SK-N-SH treated with all-trans-retinoic acid at 6 μM for 48 hours (cell line): ENCODE results near the gene ARHGAP25.

ENCODE experiments used
- ATAC-seq: fragments of 200-7000 bp; cut with Tn5 transposase; 3 replicates; pipeline ENCODE4 v1.9.1; 2020; ENCODE audit warnings: mild to moderate bottlenecking, moderate library complexity
- CSDC2 ChIP-seq: fragments of 250-450 bp; sonication (Bioruptor Pico); IDR thresholded peaks from 2 replicates; pipeline ENCODE4 v1.5.0; 2020; ENCODE audit warnings: mild to moderate bottlenecking, moderate library complexity
- CSRNP3 ChIP-seq: fragments of 250-450 bp; sonication (Bioruptor Pico); IDR thresholded peaks from 2 replicates; pipeline ENCODE4 v1.5.1; 2021; ENCODE audit warnings: mild to moderate bottlenecking, moderate library complexity
- GLIS3 ChIP-seq: fragments of 250-450 bp; sonication (Bioruptor Pico); IDR thresholded peaks from 2 replicates; pipeline ENCODE4 v1.5.0; 2020; ENCODE audit warnings: mild to moderate bottlenecking, moderate library complexity
- OSR1 ChIP-seq: fragments of 250-450 bp; sonication (Bioruptor Pico); IDR thresholded peaks from 2 replicates; pipeline ENCODE4 v1.8.0; 2022; ENCODE audit warnings: moderate library complexity, mild to moderate bottlenecking, inconsistent platforms
- POU6F1 ChIP-seq: fragments of 250-450 bp; sonication (Bioruptor Pico); IDR thresholded peaks from 2 replicates; pipeline ENCODE4 v1.8.0; 2021; ENCODE audit warnings: low read depth, mild to moderate bottlenecking, moderate library complexity, borderline replicate concordance
- PPARA ChIP-seq: fragments of 250-450 bp; sonication (Bioruptor Pico); IDR thresholded peaks from 2 replicates; pipeline ENCODE4 v1.5.0; 2020; ENCODE audit warnings: mild to moderate bottlenecking, borderline replicate concordance
- RARB ChIP-seq: fragments of 250-450 bp; sonication (Bioruptor Pico); IDR thresholded peaks from 2 replicates; pipeline ENCODE4 v1.8.0; 2021; ENCODE audit warnings: mild to moderate bottlenecking, moderate library complexity
- TSHZ2 ChIP-seq: fragments of 250-450 bp; sonication (Bioruptor Pico); IDR thresholded peaks from 2 replicates; pipeline ENCODE4 v1.5.0; 2020; ENCODE audit warnings: mild to moderate bottlenecking, moderate library complexity
- ZC3H10 ChIP-seq: fragments of 250-450 bp; sonication (Bioruptor Pico); IDR thresholded peaks from 2 replicates; pipeline ENCODE4 v1.5.1; 2021; ENCODE audit warnings: mild to moderate bottlenecking, moderate library complexity
- ZFP3 ChIP-seq: fragments of 250-450 bp; sonication (Bioruptor Pico); IDR thresholded peaks from 2 replicates; pipeline ENCODE4 v1.5.0; 2020; ENCODE audit warnings: mild to moderate bottlenecking, moderate library complexity
- ZFP30 ChIP-seq: fragments of 450-650 bp; formaldehyde crosslinking; IDR thresholded peaks from 2 replicates; pipeline ENCODE4 v1.5.0; 2022; ENCODE audit warnings: mild to moderate bottlenecking, moderate library complexity
- ZNF565 ChIP-seq: fragments of 450-650 bp; formaldehyde crosslinking; conservative IDR thresholded peaks from 2 replicates; pipeline ENCODE4 v1.5.0; 2020; ENCODE audit warnings: low read depth, mild to moderate bottlenecking, moderate library complexity
- TF ChIP-seq, protein P1 (sequence below): fragments of 250-450 bp; sonication (Bioruptor Pico); IDR thresholded peaks from 2 replicates; pipeline ENCODE4 v1.8.0; 2020; ENCODE audit warnings: mild to moderate bottlenecking, moderate library complexity, borderline replicate concordance

The ARHGAP25 gene

DNA sequence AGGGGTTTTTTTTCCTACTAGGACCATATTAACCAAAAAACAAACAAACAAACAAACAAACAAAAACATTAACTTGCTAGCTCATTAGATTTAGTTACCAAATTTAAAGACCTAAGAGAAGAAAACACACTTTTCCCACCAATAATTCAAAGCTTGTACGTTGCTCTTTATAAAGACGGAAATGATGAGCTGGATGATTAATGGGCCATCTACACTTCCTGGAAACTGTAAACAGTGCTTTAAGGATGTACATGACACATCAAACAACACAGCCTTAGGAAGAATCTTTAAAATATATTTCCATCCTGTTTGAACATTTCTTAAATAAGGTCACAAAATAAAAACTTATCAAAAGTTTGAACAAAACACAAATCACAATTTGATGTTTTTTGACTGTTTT is 135.6 kb downstream of the ARHGAP25 start:
- TF ChIP-seq ZFP30 (CRISPR knock-in tag) (no peak), GLIS3 (no peak), OSR1 (CRISPR knock-in tag) (no peak), ZNF565 (CRISPR knock-in tag) (no peak), RARB (CRISPR knock-in tag) (no peak), ZFP3 (CRISPR knock-in tag) (no peak), ZC3H10 (no peak), CSRNP3 (CRISPR knock-in tag) (no peak), POU6F1 (CRISPR knock-in tag) (no peak), TSHZ2 (no peak), PPARA (CRISPR knock-in tag) (no peak)
- TF ChIP-seq, protein P1, sequence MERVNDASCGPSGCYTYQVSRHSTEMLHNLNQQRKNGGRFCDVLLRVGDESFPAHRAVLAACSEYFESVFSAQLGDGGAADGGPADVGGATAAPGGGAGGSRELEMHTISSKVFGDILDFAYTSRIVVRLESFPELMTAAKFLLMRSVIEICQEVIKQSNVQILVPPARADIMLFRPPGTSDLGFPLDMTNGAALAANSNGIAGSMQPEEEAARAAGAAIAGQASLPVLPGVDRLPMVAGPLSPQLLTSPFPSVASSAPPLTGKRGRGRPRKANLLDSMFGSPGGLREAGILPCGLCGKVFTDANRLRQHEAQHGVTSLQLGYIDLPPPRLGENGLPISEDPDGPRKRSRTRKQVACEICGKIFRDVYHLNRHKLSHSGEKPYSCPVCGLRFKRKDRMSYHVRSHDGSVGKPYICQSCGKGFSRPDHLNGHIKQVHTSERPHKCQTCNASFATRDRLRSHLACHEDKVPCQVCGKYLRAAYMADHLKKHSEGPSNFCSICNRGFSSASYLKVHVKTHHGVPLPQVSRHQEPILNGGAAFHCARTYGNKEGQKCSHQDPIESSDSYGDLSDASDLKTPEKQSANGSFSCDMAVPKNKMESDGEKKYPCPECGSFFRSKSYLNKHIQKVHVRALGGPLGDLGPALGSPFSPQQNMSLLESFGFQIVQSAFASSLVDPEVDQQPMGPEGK (CRISPR knock-in tag), result no peak
- no peak for ATAC-seq

DNA sequence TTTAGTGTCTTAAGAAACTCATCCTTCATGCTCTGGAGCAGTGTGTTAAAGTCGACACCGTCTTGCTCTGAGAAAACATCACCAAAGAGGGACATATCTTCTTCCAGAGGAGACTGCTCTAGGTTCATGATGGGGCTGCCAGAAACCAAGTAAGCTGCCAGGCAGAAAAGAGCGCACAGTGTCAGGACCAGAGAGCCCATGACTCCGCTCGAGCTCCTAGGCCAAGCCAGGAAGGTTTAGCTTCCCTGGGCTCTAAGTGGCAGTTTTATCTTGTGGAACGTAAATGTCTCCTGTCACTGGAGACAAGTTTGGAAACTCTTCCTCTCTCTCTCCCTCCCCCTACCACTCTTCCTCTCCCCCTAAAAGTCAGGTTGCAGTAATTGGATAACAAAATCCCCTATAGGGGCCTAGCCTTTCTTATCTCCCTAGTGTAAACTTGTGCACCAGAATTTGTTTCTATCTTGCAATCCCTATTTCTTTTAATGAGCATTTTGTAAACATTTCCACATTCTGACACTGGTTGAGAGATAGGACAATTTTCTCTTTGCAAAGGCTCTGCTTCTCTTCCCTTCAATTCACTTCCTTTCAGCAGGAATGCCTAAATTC is 136.7 kb downstream of the ARHGAP25 start, which contains the start of gene BMP10:
Gene BMP10, minus strand, starts transcription at position 239 of the 606 bp plus-strand sequence. Its CDS starts 39 bp downstream, at position 200.
- ATAC-seq, result no peak
- no peak for TF ChIP-seq GLIS3
- TF ChIP-seq CSDC2 (CRISPR knock-in tag), result no peak
- TF ChIP-seq, all 23 proteins: peak for 0
